Measurements from ENCODE around the gene DPF3. TPM values are rescaled to one million over a fixed set of nuclear protein-coding genes. Genes with fewer than 3 reads are reported as not detected.

DPF3 gene
- total RNA-seq, 1 donor from 2014 or later: 1.4 TPM

DNA sequence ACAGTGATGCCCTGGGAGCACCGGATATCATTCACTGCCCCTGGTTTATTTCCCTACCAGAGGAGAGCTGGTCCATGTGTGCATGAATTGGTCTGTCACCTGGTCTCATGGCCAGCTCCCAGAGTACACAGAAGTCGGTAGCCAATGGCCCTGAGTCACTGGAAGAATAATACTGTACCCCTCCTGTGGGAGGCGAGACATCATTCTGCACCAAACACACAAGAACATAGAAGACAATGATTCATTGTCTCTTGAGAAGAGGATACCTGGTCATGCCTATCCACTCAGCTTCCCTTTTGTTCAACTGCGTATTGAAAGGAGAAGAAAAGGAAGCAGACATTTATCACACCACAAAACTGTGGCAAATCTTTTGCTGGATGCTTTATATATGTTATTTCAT lies 216.2 kb downstream of the DPF3 start:
- DNase-seq: peak; percentile 54

DNA sequence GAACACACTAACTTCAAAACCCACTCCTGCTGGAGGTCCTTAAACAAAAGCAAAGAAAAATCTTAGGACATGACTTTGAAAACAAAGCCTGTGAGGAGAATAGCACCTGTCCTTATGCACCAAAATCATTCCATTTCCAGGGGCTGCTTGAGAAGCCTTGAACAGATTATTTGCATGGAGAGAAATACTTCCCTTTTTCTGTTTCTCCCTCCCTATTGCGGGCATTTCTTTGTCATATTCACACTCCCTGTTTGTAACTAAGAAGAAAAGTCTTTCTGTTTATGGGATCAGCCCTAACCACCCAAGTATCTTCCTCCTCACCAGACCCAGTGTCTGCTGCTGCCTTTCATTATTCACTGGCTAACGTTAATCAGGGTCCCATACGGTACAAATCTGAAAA lies 218.8 kb downstream of the DPF3 start:
- no peak for DNase-seq

DNA sequence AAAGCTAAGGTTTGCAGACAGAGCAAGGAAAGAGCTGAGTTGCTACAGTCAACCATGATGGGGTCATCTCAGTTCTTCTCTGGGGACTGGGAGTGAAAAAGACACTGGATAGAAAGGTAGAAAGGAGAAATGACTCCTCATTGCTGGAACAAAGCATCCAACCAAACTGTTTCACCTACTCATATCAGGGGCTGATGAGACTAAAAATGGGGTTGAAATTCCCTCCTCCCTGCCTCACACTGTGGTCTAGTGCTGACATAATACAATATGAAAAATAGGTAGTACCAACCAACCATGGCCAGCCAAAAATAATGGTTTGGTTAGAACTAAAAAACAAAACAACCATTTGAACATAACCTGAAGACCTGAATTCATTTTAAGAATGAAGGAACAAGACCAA lies 220.7 kb downstream of the DPF3 start:
- DNase-seq: no peak

DNA sequence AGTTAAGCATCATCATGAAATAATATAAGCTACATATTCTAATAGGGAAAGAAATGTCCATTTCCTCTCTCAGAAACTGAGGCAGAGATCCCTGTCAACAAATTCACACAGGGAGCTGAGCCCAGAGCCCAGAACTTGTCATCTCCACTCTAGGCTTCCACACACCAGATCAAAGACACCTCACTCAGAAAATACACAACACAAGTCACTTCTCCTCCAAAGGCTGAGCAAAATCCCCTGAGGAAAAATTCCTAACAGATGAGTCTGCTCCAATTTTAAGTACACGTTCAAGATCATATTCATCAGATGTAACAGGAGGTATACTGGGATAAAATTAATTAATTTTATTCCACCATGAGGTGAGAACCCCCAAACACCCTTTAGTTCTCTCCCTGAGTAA lies 227.3 kb downstream of the DPF3 start:
- DNase-seq: peak; percentile 43

DNA sequence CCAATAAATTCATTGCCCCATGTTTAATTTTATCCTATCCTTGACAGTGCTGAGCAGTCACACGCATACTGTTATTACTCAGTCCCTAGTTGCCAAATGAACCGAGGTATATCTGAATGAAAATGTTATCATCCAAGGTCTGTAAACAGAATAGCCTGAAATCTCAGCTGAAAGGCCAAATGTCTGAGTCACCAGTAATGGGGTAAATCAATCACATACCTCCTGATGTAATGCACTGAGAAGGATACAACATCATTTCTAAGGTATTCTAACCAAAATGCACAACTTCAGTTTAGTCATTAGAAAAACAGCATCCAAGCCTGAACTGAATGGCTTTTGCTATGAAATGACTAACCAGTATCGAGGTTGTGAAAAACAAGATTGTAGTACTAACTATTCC lies 228.6 kb downstream of the DPF3 start:
- peak; percentile 96 for DNase-seq

DNA sequence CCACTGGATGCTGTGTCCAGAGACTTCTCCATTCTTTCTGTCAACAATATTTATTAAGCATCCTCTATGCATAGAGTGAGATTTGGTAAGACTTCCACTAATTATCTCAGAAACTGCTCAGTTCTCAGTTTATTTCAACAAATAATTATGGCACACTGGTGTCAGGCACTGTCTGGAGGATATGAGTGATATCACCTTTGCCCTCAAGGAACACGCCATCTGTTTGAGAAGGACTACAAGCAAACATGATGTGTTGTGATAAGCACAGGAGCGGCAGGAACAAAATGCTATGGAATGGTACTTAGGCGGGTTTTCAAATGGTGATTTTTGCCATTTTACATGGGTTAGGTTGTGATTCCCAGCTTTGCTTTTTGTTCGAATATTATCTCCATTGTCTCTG lies 229.2 kb downstream of the DPF3 start:
- peak; percentile 91 for DNase-seq

DNA sequence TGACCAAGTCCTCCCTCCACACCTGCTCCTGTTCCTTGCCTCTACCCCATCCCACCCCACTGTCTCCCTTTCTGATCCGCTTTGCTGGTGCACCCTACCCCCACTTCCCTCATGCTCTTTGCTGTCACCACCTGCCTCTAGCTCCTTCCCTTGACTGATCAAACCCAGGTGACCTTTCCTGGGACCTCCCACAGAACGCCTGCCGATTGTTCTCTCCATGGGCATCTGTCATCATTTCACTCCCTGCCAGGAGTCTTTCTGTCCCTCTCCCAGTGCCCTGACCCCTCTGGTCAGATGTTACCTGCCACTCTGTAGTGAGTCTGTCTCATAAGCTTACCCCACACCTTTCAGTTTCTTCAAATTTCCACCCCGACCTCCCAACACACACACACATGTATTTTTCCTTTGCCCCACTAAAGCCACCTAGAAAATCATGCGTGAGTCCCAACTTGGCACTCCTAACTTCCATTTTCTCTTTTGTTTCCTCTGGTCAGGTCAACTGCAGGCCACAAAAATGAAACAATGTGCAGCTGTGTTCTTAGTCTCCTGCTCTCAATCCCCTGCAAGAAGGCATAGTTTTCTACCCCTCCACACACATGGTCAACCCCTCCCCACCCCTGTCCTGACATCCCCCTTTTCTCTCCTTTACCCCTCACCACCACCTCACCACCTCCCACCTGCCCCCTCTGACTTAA lies 229.8 kb downstream of the DPF3 start:
- peak; percentile 81 for DNase-seq

DNA sequence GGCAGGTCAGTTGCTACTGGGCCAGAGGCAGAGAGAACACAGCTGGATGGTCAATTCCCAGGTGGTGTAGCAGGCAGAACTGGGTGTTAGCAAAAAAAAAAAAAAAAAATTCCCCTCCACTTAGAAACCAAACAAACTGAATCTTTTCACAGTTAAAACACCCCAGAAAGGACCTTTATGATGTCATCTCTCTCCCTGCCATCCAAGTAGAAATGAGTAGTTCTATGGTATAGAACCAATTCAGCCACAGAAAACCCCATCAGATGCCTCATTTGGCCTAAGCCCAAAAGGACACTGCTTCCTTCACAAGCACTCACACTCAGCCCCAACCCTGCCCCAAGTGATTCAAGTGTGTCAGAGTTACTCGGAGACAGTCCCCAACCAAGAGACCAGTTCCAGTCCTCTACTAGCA lies 230.8 kb downstream of the DPF3 start:
- DNase-seq: no peak

DNA sequence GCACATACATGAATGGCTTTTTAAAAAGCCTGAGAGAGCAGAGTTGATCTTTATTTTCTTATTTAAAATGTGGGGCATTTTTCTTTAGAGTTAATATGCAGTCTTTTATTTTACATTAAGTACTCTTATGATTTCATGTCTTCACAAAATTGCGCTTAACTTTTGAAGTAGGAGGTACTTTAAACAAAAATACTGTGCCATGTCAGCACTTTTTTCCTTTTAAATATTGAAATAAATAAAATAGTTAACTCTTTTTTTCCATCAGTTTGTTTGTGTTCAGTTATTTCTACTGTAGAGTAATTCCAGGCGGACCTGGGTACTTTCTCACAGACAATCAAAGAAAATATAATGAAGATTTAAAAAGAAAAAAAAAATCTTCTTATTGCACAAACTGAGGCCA lies 231.7 kb downstream of the DPF3 start:
- no peak for DNase-seq

DNA sequence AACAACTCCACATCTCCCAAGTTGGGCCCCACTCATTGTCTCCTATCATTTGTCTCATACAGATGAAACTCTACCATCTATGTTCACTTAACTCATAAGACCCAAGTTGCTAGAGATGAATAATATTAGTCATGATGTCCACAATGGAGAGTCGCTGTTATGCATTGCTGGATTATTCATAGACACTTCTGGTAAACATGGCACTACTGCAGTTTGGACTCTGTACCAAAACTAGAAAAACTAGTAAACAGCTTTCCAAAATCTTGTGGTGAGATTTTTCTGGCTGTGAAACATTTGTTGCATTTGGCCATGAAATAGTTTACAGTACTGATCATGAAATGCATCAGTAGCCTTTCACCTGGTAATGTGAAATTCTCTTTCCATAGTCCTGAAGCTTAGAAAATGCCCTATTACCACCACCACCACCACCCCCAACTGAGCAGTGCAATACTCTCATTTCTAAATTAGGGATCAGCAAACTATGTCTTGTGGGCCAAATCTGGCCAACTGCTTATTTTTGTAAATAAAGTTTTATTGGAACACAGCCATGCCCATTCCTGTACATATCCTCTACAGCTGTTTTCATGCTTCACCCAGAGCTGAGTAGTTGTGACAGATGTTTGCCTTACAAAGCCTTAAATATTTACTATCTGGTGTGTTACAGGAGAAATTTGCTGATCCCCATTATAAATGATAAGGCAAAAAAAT lies 236.5 kb downstream of the DPF3 start:
- no peak for DNase-seq

DNA sequence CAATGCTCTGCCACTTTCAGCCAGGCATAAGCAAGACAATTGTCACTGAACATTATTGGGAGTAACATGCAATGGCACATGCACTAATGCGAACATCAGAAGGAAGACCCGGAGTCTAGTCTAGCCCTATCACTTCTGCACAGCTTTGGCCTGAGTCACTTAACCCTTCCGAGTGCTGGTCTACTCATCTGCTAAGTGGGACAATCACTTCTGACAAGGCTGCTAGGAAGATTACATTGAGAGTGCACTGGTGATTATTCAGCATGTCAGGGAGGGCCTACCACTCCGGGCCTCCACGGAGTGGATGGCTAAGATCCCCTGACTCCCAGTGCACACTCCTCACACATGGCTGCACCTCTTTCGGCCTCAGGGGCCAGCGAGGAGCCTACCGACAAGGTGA lies 240.9 kb downstream of the DPF3 start:
- DNase-seq: no peak

DNA sequence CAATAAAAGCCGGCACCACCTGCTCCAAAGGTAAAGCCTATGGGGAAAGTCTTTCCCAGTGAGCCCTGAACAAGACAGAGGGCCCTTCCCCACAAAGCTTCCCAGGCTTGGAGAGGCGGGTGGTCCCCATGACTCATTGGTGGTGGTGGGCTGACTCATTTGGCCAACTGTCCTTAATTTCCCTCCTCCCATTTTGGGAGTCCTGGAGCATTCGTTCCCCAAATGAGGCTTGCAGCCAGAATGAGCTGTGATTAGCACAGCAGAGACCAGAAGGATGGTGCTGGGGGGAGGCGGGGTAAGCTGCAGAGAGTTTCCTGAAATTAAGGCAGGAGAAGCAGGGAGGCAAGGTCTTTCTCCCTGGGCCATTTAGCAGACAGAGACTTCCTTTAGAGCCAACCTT lies 241.7 kb downstream of the DPF3 start:
- DNase-seq: no peak

DNA sequence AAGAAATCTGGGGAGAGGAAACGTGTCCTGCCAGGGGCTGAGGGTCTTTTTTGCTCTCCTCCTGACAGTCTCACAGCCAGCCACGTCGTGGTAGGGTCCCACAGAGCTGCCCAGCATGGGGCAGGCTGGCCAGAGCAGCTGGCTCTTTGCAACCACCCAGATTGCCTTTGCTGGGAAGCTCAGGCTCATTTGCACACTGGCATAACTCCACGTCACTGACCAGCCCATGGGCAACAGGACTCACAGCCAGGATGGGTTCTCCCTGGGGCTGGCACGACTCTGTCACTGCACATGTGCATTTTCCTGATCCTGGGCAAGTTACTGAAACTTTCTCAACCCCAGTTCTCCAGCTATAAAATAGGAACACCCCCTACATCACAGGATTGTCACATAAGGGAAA lies 242.2 kb downstream of the DPF3 start:
- no peak for DNase-seq

DNA sequence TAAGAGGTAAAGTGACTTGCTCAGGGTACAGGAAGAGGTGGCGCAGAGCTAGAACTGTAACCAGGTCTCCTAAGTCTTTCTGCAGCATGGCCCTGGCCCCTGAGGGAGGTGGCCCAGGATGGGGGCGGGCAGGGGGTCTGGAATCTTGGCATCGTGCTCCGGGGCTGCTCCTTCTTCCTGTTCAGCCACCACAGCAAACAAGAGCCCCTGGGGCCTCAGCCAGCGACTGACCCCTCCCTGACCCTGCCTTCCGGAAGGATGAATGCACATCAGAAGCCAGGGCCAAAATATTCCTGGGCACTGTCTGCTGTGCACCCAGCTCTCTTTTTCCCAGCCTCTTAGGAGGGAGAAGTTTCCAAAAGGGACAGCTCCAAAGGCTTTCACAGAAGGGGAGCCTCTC lies 242.8 kb downstream of the DPF3 start:
- peak; percentile 52 for DNase-seq

DNA sequence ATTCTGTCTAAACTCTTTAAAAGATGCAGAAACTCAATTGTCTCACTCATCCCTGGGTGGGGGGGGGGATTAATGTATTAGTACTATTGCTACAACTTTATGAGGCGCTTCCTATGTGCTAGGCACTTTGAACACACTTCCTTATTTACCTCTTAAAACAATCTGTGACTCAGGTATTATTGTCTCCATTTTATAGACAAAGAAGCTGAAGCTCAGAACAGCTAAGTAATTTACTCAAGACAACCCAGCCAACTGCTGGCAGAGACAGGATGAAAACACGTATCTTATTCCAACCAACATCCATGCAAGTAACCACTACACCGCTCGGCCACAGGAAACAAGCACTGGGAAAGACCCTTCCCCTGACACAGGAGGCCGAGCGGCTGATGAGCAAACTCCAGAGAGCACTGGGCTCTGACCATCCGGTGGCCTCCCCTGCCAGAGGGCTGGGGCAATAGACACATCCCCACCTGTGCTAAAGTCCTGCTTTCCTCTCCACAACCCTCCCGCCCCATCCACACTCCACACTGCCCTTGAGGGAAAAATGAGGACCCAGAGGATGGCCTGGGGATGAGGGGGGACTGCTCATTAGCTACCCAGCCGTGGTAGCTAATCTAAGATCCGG lies 244.2 kb downstream of the DPF3 start:
- peak; percentile 47 for DNase-seq

DNA sequence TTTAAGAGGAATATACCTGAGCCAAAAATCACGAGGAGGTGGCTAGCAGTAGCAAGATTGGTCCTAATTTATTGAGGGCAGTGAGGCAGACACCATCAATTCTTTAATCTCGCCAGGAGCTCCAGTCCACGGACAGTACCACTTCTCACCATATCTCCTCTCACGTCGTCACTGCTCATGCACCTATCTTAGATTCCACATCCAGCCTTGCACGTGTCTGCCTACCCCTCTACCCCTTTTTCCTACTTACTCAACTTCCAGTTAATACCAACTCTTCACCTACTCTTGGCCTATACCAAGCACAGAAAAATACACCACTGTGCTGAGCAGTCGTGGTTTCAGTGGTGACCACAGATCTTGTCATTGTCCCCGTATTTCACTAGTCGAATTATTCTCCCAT lies 246.1 kb downstream of the DPF3 start:
- DNase-seq: no peak

DNA sequence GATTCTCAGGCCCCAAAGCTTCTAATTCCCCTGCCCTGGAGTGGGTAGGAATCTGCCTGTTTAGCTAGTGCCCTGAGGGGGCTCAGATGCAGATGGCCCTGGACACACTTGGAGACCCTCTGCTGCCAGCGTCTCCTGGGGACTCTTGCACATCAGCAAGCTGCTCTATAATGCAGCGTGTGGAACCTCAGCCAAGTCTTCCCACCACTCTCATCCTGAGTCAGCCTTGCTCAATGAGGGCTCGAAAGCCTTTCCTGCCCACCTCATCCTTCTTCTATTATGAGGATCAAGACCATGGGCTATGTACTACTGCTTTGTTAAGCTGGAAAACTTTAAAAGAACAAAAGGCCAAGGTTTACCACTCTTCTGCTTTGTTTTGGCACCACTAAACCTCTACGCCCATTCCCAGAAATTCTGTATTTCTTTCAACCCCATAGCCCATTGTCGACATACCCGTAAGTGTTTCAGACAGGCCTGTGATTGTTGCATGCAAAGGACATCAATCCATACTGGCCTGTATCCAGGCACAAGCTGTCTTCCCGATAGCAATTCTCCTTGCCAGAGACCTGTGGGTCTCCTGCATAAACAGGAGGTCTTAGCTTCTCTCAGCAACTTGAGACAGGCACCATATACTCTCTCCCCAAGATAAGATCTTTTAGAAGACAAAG lies 246.9 kb downstream of the DPF3 start:
- peak; percentile 78 for DNase-seq

DNA sequence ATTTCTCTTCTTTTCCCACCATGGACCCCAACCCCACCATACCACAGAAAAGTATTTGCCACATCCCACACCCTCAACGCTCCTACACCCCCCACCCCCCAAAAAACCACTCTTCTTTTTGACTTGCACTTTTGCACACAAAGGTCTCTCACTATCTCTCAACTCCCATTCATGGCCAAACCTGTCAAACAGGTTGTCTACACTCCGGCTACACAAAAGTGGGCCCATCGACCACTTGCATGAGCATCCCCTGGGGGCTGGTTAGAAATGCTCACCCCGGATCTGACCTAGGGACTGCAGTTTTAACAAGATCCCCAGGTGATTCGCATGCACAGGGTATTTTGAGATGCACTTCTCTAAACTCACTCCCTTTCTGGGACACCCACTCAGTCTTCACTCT lies 248.2 kb downstream of the DPF3 start:
- DNase-seq: no peak

DNA sequence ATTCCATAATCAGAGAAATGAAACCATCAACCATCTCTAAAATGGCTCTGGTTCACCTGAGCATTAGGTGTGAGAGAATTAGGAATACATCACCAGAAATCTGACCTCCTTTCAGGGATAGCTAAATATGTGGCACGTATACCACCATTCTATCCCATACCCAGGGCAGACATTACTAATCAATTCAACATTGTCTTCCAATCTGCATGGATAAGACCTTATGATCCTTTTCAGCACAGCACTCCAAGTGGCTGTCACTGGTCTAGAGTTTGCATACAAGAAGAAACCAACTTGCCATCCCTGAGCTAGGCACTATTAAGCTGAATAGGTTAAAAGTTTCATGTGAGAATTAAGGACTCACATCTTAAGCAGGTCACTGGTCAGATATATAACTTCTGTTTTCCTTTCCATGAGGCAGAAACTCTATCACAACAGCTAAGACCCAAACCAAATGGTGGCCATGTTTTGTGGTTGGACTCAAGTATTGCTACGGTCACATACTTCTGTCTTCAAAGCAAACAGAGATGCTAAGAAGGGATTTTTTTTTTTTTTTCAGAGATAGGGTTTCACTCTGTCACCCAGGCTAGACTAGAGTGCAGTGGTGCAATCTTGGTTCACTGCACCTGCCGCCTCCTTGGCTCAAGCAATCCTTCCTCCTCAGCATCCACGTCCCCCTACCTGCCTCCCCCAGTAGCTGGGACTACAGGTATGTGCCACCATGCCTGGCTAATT lies 249.0 kb downstream of the DPF3 start:
- DNase-seq: no peak

DNA sequence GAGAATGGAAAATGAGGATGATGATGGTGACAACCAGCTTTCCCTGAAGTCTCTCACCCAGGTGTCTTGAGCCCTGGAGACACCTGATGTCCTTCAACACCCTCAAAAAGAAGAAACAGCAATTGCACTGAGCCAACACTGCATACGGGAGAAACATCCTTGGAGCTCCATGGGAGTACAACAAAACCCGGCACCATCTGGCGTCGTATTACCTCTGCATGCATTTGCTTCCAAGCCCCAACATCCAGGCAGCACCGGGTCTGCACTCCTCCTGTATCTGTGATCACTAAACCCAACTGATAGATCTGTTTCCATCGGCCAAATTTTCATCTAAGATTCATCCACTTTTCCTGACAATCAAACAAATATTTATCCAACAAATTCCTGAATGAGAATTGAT lies 249.9 kb downstream of the DPF3 start:
- no peak for DNase-seq

DNA sequence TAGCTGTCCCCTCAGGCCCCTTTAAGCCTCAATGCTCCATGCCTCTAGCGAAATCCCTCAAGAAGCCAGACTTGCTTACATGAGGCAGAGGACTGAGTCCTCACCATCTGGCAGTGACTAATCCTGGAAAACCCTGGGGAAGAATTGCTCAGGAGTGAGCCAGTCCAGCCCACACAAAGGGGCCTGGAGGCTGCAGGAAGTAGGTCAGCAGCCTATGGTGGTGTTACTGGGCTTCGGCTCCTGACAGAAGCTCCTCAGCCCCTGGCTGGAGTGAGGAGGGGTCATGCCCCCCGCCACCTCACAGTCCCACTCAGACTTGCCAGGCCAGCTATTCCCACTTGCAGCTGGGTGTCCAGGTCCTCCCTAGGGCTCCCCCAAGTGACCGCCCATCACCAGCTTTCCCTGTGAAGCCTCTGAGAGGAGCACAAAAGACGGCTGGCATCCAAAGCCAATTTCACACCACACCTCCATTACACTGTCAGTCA lies 250.5 kb downstream of the DPF3 start:
- peak; percentile 98 for DNase-seq

DNA sequence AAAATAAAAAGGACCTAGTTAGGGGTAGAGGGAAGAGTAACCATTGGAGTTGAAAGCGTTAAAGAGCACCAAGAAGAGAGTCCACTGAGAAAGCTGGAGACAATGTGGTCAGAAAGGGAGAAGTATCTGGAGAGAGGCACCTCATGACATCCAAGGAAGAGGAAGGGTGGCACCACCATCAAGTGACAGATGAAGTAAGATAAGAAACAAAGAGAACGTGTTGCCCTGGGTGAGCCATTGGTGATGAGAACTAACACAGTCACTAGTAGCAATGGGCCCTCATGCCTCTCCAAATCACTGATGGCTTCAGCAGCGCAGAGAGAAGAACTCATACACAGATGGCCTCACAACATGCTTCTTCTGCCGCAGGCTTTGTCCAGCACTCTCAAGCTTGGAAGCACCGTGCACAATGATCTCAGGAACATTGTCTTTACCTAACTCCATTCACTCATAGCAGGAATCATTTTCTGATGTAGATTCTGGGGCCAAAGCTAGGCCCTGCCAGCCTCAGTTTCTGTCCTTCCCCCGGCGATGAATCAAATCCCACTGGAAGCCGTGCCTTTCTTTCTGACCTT lies 252.9 kb downstream of the DPF3 start:
- no peak for DNase-seq
